ENCODE data around the gene OSBPL3. TPM values are rescaled to one million over a fixed set of nuclear protein-coding genes. Genes with fewer than 3 reads are reported as not detected.

OSBPL3 gene
- total RNA-seq (2022; extraction: Qiagen RNA extraction) = 10.5 to 13.4 TPM (median 11.2 TPM) in 5 replicates

GRCh38 chr7:24979863-24980533 lies at the start of gene OSBPL3:
Gene OSBPL3 (minus strand): TSS chr7:24980178. CDS start chr7:24892472, 87,706 bp downstream.

GRCh38 chr7:24757353-24758275 lies 222.4 kb downstream of the OSBPL3 start, which contains the start of gene GSDME:
Gene GSDME (minus strand): TSS chr7:24757464. CDS start chr7:24749774, 7,690 bp downstream.

Other genes with a start within 250 kb of the OSBPL3 start
- gene GSDME, start 222.7 kb downstream of the OSBPL3 start, total RNA-seq (2022; extraction: Qiagen RNA extraction) = 30.2 to 40.2 TPM (median 34.1 TPM) in 5 replicates
- gene CYCS, start 145.1 kb upstream of the OSBPL3 start, total RNA-seq (2022; extraction: Qiagen RNA extraction) = 226 to 309 TPM (median 237 TPM) in 5 replicates
- gene NPVF, start 248.3 kb upstream of the OSBPL3 start, total RNA-seq (2022; extraction: Qiagen RNA extraction) = not detected in 5 replicates

All from A549 treated with CORT108297 at 1 μM for 4 hours (cell line).